GM18909 (cell line): ENCODE data around the gene IFI44L.
A peak's percentile ranks its signal among the peaks of the same experiment; 100 is the strongest.

ENCODE experiments used
- ATAC-seq: cut with Tn5 transposase; IDR thresholded peaks from one replicate; pipeline ENCODE4 v1.9.1; 2021; ENCODE audit warnings: mild to moderate bottlenecking; ENCODE audit not compliant: unreplicated experiment, poor library complexity

IFI44L gene

GRCh38 chr1:78633209-78633608 is 13.0 kb downstream of the IFI44L start:
- no peak for ATAC-seq

GRCh38 chr1:78640462-78640861 is 20.2 kb downstream of the IFI44L start:
- peak; percentile 79 for ATAC-seq

GRCh38 chr1:78641558-78641957 is 21.3 kb downstream of the IFI44L start:
- ATAC-seq, result no peak

- no peak for ATAC-seq
Measured at GRCh38 chr1:78645723-78646122, 25.5 kb downstream of the IFI44L start.

GRCh38 chr1:78647238-78647637 is 27.0 kb downstream of the IFI44L start:
- ATAC-seq, result no peak

- peak; percentile 90 for ATAC-seq
Measured at GRCh38 chr1:78649628-78650027, 29.4 kb downstream of the IFI44L start, which contains the start of gene IFI44. TSS of gene IFI44 (plus strand) at chr1:78649831. CDS start at chr1:78650196, 365 bp downstream.

GRCh38 chr1:78650114-78650660 is 29.9 kb downstream of the IFI44L start:
- ATAC-seq, result peak; percentile 39

- ATAC-seq, result peak; percentile 45
Measured at GRCh38 chr1:78651241-78651640, 31.0 kb downstream of the IFI44L start.

- ATAC-seq, result no peak
Measured at GRCh38 chr1:78652019-78652560, 31.8 kb downstream of the IFI44L start.

- no peak for ATAC-seq
Measured at GRCh38 chr1:78658901-78659300, 38.7 kb downstream of the IFI44L start.

GRCh38 chr1:78663923-78664322 is 43.7 kb downstream of the IFI44L start:
- ATAC-seq, result no peak

- ATAC-seq, result no peak
Measured at GRCh38 chr1:78664763-78665162, 44.5 kb downstream of the IFI44L start.

GRCh38 chr1:78665809-78666208 is 45.6 kb downstream of the IFI44L start:
- no peak for ATAC-seq

- ATAC-seq, result no peak
Measured at GRCh38 chr1:78667939-78668338, 47.7 kb downstream of the IFI44L start.

- ATAC-seq, result no peak
Measured at GRCh38 chr1:78668427-78668826, 48.2 kb downstream of the IFI44L start.

GRCh38 chr1:78672428-78672827 is 52.2 kb downstream of the IFI44L start:
- ATAC-seq, result no peak

GRCh38 chr1:78673120-78673519 is 52.9 kb downstream of the IFI44L start:
- peak; percentile 35 for ATAC-seq

- ATAC-seq, result no peak
Measured at GRCh38 chr1:78676347-78676982, 56.2 kb downstream of the IFI44L start.

GRCh38 chr1:78676993-78677392 is 56.7 kb downstream of the IFI44L start:
- no peak for ATAC-seq

- ATAC-seq, result no peak
Measured at GRCh38 chr1:78677788-78678187, 57.5 kb downstream of the IFI44L start.

- ATAC-seq, result peak; percentile 86
Measured at GRCh38 chr1:78678324-78678723, 58.1 kb downstream of the IFI44L start.

GRCh38 chr1:78681265-78681664 is 61.0 kb downstream of the IFI44L start:
- ATAC-seq, result no peak
